Cerebellar nuclear complex (tissue), 1 donor: ENCODE data around the gene SFI1.
"Not testable (repeated sequence)": the region's sequence is repeated elsewhere in the genome, so short reads cannot be mapped to it uniquely, and the experiment has no call there.

Experiments
- DNase-seq, 2 experiments: peaks; one replicate each; lab custom pipeline; 2025; lab: John Stamatoyannopoulos, UW

The SFI1 gene

GRCh38 chr22:31544481-31545480 is 48.4 kb downstream of the SFI1 start:
- DNase-seq = no peak

DNA sequence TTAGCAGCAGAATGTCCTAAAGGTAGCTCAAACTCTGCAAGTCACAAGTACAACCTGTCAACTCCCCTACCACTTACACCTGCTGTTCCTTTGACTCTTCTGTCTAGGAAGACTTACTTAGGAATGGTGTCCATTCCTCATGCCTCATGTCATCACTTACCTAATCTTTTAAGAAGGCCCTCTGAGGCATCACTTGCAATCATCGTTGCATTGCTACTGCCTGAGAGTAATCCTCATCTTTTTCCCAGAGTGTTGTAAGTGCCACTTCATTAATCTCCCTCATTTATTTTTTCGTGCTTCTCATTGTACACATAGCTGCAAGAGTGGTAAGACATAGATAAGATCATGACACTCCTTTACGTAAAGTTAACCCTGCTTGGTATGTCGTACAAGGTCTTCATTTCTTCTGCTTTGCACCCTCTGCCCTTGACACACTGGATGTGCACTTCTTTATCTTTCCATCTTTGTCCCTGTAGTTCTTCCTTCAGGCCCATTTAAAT is 54.6 kb downstream of the SFI1 start:
- DNase-seq = no peak

GRCh38 chr22:31556627-31557203 is 60.4 kb downstream of the SFI1 start:
- DNase-seq = peak in 1 of 2 experiments; percentile 67

DNA sequence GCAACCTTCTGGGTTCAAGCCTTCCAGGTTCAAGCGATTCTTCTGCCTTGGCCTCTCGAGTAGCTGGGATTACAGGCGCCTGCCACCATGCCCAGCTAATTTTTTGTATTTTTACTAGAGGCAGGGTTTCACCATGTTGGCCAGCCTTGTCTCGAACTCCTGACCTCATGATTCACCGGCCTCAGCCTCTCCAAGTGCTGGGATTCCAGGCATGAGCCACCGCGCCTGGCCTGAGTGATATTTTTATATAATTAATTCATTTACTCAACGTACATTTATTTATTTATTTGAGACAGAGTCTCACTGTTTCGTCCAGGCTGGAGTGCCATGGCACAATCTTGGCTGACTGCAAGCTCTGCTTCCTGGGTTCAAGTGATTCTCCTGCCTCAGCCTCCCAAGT is 62.2 kb downstream of the SFI1 start:
- not testable (repeated sequence) for DNase-seq

DNA sequence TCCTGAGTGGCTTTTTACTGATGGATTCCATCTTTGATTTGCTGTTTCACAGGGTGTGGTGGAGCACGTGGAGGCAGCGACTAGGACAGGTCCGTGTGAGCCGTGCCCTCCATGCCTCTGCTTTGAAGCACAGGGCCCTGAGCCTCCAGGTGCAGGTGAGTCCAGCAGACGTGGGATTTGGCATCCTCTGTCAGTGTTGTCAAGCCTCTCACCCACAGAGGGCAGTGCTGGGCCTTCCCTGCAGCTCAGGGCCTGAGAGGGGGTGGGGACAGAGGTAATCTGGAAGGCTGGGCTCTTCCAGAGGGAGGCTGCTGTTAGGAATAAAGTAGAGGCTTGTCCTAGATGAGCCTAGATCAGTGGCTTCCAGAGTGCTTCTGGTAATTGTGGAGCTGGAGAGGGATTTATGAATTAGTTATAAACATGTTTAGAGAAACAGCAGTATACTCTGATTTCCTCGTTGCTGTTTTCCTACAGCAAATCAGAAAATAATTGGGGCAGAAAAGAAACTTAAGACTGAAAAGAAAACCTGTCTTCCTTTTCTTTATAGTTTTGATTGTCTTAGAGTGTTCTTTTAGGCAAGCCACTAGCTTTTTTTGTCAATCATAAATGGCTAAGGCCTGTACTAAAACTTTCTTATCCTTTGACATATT is 65.0 kb downstream of the SFI1 start:
- peak; percentile 37 to 88 for DNase-seq

- no peak for DNase-seq
Measured at GRCh38 chr22:31561970-31562369, 65.6 kb downstream of the SFI1 start.

DNA sequence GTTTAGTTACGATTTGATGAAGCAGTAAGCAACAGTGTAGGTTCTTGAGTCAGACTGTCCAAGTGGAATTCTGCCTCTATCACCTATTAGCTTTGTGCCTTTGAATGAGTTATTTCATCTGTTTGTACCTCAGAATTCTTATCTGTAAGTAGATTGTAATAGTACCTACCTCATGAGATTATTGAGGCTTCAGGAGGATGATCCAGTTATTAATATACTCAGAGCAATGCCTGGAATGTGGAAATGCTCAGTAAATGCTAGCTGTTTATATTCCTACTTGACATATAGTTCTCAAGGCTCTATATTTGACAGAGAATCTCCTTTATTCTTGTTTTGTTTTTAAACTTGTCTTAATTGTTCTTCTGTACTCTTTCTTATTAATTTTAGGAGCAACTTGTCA is 70.1 kb downstream of the SFI1 start:
- no peak for DNase-seq

- no peak for DNase-seq
Measured at GRCh38 chr22:31567196-31567595, 70.9 kb downstream of the SFI1 start.

DNA sequence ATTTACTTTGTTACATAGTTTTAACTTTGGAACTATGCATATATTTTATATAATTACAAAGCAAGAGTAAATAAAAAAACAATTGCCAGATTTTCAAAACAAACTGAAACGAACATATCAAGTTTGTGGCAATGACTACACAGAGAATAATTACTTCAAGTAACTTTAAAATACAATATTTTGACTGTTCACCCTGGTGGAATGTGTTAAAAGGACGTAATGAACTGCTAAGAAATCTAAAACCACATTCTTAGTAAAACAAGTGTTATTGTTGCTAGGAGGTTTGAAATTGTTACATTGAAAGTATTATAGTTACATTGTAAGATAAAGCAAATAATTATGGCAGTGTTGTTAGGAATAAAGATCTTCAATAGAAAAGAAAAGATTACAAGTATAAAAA is 71.4 kb downstream of the SFI1 start:
- DNase-seq = no peak

- DNase-seq = no peak
Measured at GRCh38 chr22:31569126-31569525, 72.8 kb downstream of the SFI1 start.

DNA sequence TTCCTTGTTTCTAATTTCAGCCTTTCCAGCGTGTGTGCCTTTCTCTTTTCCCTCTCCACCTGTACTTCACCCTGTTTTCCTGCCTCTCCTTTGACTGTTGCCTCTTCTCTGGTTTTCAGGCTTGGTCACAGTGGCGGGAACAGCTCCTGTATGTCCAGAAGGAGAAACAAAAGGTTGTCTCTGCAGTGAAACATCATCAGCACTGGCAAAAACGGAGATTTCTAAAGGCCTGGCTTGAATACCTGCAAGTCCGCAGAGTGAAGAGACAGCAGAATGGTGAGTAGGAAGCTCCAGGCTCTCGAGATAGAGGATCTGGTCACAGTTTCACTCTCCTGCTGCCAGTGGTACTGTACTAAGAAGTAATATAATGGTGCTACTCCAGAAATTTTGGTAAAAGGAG is 76.6 kb downstream of the SFI1 start:
- DNase-seq = no peak

DNA sequence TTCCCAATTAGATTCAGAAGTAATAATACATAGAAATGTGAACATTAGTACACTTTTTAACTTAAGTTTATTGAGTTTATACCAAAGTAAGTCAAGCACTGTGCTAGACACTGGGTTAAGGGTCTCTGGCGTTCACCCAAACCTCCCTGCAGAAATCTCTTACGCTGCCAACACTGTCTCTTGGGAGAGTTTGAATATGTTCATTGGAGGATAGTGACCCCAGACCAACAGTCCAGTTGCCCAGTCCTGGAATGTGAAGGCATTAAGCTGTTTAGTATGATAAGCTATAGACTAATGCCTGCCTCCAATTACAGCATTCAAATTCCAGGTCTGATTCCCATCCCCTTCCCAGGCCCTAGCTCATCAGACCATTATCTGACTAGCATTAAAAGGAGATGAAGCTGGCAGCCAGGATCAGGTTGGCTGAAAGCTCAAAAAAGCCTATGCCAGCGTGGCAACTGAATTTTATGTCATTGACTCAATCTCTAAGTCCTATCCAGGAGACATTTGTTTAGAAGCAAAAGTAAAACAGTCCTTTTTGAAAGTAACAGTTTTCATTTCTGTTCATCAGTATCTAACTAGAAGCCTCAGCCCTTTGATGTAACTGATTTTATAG is 77.8 kb downstream of the SFI1 start:
- no peak for DNase-seq

GRCh38 chr22:31575190-31575589 is 78.9 kb downstream of the SFI1 start:
- peak; percentile 75 to 95 for DNase-seq

DNA sequence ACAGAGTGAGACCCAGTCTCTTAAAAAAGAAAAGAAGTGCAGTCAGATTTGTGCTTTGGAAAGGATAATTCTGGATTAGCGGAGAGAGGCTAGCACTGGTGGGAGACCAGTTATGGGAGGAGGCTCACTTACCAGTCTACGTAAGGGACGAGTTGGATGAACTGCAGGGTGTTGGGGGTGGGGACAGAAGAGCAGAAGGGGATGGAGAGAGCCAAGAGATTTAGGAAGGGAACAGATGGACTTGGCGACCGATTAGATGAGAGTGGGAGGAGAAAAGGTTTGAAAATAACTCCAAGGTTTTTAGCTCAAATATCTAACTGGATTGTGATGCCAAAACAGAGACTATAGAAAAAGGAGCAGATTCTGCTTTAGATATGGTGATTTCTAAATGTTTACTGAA is 81.4 kb downstream of the SFI1 start:
- peak; percentile 37 to 91 for DNase-seq

- DNase-seq = peak in 1 of 2 experiments; percentile 18
Measured at GRCh38 chr22:31578171-31578570, 81.8 kb downstream of the SFI1 start.

GRCh38 chr22:31579835-31580242 is 83.5 kb downstream of the SFI1 start:
- peak in 1 of 2 experiments; percentile 13 for DNase-seq

DNA sequence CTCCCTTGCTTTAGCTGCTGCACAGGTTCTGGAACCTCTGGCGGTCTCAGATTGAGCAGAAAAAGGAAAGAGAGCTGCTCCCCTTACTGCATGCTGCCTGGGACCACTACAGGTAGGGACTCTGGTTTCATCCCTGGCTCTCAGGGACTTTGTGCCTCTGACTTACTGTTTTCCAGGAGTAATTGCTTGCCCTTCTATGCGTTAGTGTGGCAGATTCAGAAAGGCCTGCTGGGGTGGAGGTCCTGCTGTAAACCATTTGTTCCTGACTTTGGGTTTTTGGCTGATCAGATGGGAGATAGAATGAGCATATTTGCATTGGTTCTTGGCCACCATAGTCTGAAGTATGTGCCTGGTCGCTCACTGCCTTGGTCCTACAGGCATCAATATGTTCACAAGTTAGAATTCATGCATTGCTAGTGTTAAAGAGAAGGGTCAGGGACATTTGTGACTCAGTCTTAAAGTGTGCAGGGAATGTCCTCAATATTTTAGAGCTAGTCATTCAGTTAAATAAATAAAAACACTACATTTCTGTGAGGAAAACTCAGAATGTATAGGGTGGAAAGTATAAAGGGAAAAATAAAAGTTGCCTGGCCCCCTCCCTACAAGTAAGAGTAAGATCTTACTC is 87.6 kb downstream of the SFI1 start:
- no peak for DNase-seq

DNA sequence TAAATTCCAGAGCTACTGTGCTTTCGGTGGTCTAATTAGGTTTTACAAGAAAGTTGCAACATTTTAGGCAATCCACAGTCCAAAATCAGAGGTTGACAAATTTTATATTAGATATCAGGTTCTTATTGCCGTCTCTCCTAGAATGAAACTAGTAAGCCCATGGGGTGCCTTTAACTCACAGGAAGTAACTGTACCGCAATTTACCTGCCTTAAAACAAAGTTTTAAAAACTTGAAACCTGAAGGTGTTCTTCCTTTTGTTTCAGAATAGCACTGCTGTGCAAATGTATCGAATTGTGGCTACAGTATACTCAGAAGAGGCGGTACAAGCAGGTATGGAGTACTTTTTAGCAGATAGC is 88.4 kb downstream of the SFI1 start:
- DNase-seq = no peak

GRCh38 chr22:31585161-31585859 is 89.0 kb downstream of the SFI1 start:
- no peak for DNase-seq

- no peak for DNase-seq
Measured at GRCh38 chr22:31586137-31586920, 90.0 kb downstream of the SFI1 start.
